Endothelial cell (in vitro differentiated cells): ENCODE measurements around the gene KRT4. TPM values are rescaled to one million over a fixed set of nuclear protein-coding genes. Genes with fewer than 3 reads are reported as not detected.

Experiments used
- DNase-seq: peaks from one replicate; pipeline ENCODE4 v3.0.0; 2021; ENCODE audit warnings: low spot score
- H3K27ac Mint-ChIP-seq: one replicate; pipeline ENCODE4 v1.8.0; 2021; ENCODE audit warnings: mixed read lengths, inconsistent platforms; ENCODE audit not compliant: unreplicated experiment
- H3K27me3 Mint-ChIP-seq: one replicate; pipeline ENCODE4 v1.8.0; 2021; ENCODE audit warnings: mild to moderate bottlenecking, moderate library complexity, mixed read lengths, inconsistent platforms; ENCODE audit not compliant: unreplicated experiment
- H3K36me3 Mint-ChIP-seq: one replicate; pipeline ENCODE4 v1.8.0; 2021; ENCODE audit warnings: mild to moderate bottlenecking, low read depth, mixed read lengths, inconsistent platforms; ENCODE audit not compliant: unreplicated experiment
- H3K4me1 Mint-ChIP-seq: one replicate; pipeline ENCODE4 v1.8.0; 2021; ENCODE audit warnings: mild to moderate bottlenecking, mixed read lengths, inconsistent platforms; ENCODE audit not compliant: unreplicated experiment
- H3K4me3 Mint-ChIP-seq: one replicate; pipeline ENCODE4 v1.8.0; 2021; ENCODE audit warnings: mild to moderate bottlenecking, mixed read lengths, inconsistent platforms; ENCODE audit not compliant: unreplicated experiment
- H3K9me3 Mint-ChIP-seq: one replicate; pipeline ENCODE4 v1.8.0; 2021; ENCODE audit warnings: mixed read lengths, inconsistent platforms; ENCODE audit not compliant: unreplicated experiment
- CTCF ChIP-seq: fragments of 200-600 bp; sonication (generic); IDR thresholded peaks from one replicate; pipeline ENCODE4 v1.5.0; 2021; ENCODE audit warnings: antibody characterized with exemption; ENCODE audit not compliant: unreplicated experiment
- total RNA-seq: library from RNA; stranded (reverse); fragmentation: NEBNext Ultra II Directional; extraction: Animal tissue kit (Norgen Biotek cat#: 25700); gene quantifications from one replicate; pipeline ENCODE4 v1.2.1, GENCODE V29; 2021; ENCODE audit not compliant: unreplicated experiment

KRT4 gene
- total RNA-seq, 1 donor from 2014 or later: not detected

- Mint-ChIP-seq H3K4me3 (peak overlapping the region; percentile 5), H3K4me1 (peaks cover 36% of the 10 kb centered on the region), H3K9me3 (no peaks in the 10 kb centered on the region), H3K36me3 (no peaks in the 10 kb centered on the region), H3K27me3 (peaks cover 14% of the 10 kb centered on the region), H3K27ac (no peak overlapping the region)
- TF ChIP-seq CTCF: no peak
- DNase-seq: no peak
Observed at GRCh38 chr12:52836491-52837412, 22.8 kb upstream of the KRT4 start.

- TF ChIP-seq CTCF: no peak
- no peaks in the 10 kb centered on the region for H3K36me3 Mint-ChIP-seq
- peaks cover 14% of the 10 kb centered on the region for H3K27me3 Mint-ChIP-seq
- peaks cover 36% of the 10 kb centered on the region for H3K4me1 Mint-ChIP-seq
- peak overlapping the region; percentile 57 for H3K27ac Mint-ChIP-seq
- H3K4me3 Mint-ChIP-seq: no peak overlapping the region
- H3K9me3 Mint-ChIP-seq: no peaks in the 10 kb centered on the region
- no peak for DNase-seq
Observed at GRCh38 chr12:52836042-52836466, 22.1 kb upstream of the KRT4 start.

- peaks cover 36% of the 10 kb centered on the region for H3K4me1 Mint-ChIP-seq
- no peaks in the 10 kb centered on the region for H3K36me3 Mint-ChIP-seq
- no peak overlapping the region for H3K27ac Mint-ChIP-seq
- TF ChIP-seq CTCF: no peak
- no peak for DNase-seq
- peaks cover 14% of the 10 kb centered on the region for H3K27me3 Mint-ChIP-seq
- H3K4me3 Mint-ChIP-seq: no peak overlapping the region
- H3K9me3 Mint-ChIP-seq: no peaks in the 10 kb centered on the region
Observed at GRCh38 chr12:52835271-52836041, 21.5 kb upstream of the KRT4 start.

- Mint-ChIP-seq H3K4me3 (no peak overlapping the region), H3K4me1 (peaks cover 34% of the 10 kb centered on the region), H3K9me3 (no peaks in the 10 kb centered on the region), H3K27ac (no peak overlapping the region), H3K27me3 (peaks cover 14% of the 10 kb centered on the region), H3K36me3 (no peaks in the 10 kb centered on the region)
- no peak for TF ChIP-seq CTCF
- DNase-seq: no peak
Observed at GRCh38 chr12:52834727-52835001, 20.7 kb upstream of the KRT4 start.
